Measurements from ENCODE around the gene PHF2. TPM values are rescaled to one million over a fixed set of nuclear protein-coding genes. Genes with fewer than 3 reads are reported as not detected.

The PHF2 gene
- total RNA-seq, 1 donor from 2014 or later: 12.1 TPM

DNA sequence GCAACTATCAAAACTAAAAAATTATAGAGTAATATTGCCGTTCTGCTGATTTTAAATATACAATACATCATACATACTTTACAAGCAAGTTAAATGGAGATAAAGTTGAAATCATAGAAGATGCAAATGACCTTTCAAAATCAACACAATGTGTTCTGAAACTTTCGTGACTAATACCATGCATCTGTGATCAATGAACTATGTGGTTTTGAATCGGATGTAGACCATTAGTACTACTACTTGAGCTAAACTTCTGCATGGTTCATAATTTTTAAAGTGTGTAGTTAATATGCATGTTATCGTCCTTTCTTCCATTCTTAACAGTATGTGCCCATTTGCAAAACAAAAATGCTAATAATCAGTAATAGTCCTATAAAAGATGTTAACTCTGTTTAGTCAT is 11.3 kb upstream of the PHF2 start:
- H3K9me3 ChIP-seq (ENCODE audit: insufficient read depth, low read depth, low read length): no peaks in the 10 kb centered on the region
- peaks cover 31% of the 10 kb centered on the region for H3K36me3 ChIP-seq (ENCODE audit: insufficient read depth, low read length)
- no peaks in the 10 kb centered on the region for H3K9me3 Mint-ChIP-seq (ENCODE audit: unreplicated experiment)
- H3K27ac ChIP-seq (ENCODE audit: low read depth, low read length): no peak overlapping the region
- H3K27me3 Mint-ChIP-seq (ENCODE audit: low read depth, unreplicated experiment): no peaks in the 10 kb centered on the region
- H3K4me2 ChIP-seq (ENCODE audit: low read length): no peak overlapping the region
- H3K27ac Mint-ChIP-seq (ENCODE audit: unreplicated experiment): no peak overlapping the region
- TF ChIP-seq EZH2 (IDR thresholded peaks at IDR 0.05; ENCODE audit: insufficient read depth, low read length): no peak
- TF ChIP-seq, protein P1, sequence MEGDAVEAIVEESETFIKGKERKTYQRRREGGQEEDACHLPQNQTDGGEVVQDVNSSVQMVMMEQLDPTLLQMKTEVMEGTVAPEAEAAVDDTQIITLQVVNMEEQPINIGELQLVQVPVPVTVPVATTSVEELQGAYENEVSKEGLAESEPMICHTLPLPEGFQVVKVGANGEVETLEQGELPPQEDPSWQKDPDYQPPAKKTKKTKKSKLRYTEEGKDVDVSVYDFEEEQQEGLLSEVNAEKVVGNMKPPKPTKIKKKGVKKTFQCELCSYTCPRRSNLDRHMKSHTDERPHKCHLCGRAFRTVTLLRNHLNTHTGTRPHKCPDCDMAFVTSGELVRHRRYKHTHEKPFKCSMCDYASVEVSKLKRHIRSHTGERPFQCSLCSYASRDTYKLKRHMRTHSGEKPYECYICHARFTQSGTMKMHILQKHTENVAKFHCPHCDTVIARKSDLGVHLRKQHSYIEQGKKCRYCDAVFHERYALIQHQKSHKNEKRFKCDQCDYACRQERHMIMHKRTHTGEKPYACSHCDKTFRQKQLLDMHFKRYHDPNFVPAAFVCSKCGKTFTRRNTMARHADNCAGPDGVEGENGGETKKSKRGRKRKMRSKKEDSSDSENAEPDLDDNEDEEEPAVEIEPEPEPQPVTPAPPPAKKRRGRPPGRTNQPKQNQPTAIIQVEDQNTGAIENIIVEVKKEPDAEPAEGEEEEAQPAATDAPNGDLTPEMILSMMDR (IDR thresholded peaks at IDR 0.05; ENCODE audit: insufficient read depth, low read depth, low read length): no peak
- peaks cover 7% of the 10 kb centered on the region for H3K4me1 Mint-ChIP-seq (ENCODE audit: low read depth, unreplicated experiment)
- H4K20me1 ChIP-seq (ENCODE audit: insufficient read depth, low read length): peaks cover 7% of the 10 kb centered on the region
- H2AFZ ChIP-seq (ENCODE audit: low read depth, low read length): no peak overlapping the region
- H3K4me1 ChIP-seq (ENCODE audit: insufficient read depth, low read length): peaks cover 7% of the 10 kb centered on the region
- DNase-seq (ENCODE audit: low read depth): no peak
- H3K36me3 Mint-ChIP-seq (ENCODE audit: low read depth, unreplicated experiment): peaks cover 8% of the 10 kb centered on the region
- no peak overlapping the region for H3K4me3 ChIP-seq (ENCODE audit: insufficient read depth, low read depth, low read length)
- H3K27me3 ChIP-seq (ENCODE audit: insufficient read depth, low read length): no peaks in the 10 kb centered on the region
- peaks cover 8% of the 10 kb centered on the region for H3K79me2 ChIP-seq (ENCODE audit: insufficient read depth, low read length)
- H3K9ac ChIP-seq (ENCODE audit: low read length): no peak overlapping the region
- no peak overlapping the region for H3K4me3 Mint-ChIP-seq (ENCODE audit: unreplicated experiment)
- FAIRE-seq: no peak

DNA sequence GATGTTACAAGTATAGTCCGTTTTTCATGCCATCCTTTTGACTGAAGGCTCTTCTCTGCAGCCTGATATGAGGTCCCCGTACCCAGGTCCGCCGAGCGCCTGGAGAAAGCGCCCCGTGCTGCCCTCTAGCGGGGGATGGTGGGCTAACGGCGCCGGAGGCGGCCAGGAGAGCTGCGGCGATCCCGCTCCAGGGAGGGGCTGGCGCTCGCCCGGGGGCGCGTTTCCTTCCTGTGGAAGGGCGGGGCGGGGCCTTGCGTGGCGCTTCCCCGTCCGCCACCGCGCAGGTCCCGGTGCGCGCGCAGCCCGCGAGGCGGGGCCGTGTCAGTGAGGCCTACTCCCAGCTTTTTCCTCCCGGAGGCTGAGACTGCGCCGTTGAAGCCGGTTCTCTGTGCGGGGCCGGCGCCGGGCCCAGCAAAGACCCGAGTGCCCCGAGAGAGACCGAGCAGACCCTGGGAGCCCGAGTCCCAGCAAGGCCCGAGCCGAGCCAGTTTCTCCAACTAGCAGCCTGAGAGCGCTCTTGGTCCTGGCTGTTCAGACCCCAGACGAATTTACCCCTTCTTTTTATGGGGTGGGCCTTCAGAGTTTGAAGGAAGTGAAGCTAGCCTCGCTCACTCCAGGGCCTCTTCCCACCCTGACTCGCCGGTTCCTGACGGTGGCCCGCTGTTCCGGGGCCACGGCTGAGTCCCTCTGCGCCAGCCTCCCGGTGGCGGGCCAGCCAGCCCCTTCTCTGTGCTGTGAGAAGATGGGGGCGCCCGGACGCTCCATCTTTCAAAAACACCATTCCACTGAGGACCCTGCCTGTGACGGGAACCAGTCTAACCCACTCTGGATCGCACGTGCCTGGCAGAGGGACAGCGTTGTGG is 9.7 kb upstream of the PHF2 start:
- Mint-ChIP-seq H3K4me3 (ENCODE audit: unreplicated experiment) (peak overlapping the region; percentile 67), H3K9me3 (ENCODE audit: unreplicated experiment) (peaks cover 6% of the 10 kb centered on the region), H3K36me3 (ENCODE audit: low read depth, unreplicated experiment) (peaks cover 13% of the 10 kb centered on the region), H3K27me3 (ENCODE audit: low read depth, unreplicated experiment) (no peaks in the 10 kb centered on the region), H3K4me1 (ENCODE audit: low read depth, unreplicated experiment) (peaks cover 7% of the 10 kb centered on the region), H3K27ac (ENCODE audit: unreplicated experiment) (peak overlapping the region; percentile 80)
- Histone ChIP-seq H4K20me1 (ENCODE audit: insufficient read depth, low read length) (peaks cover 7% of the 10 kb centered on the region), H3K27me3 (ENCODE audit: insufficient read depth, low read length) (no peaks in the 10 kb centered on the region), H3K4me3 (ENCODE audit: insufficient read depth, low read depth, low read length) (peak overlapping the region; percentile 59), H3K27ac (ENCODE audit: low read depth, low read length) (peak overlapping the region; percentile 82), H3K79me2 (ENCODE audit: insufficient read depth, low read length) (peaks cover 8% of the 10 kb centered on the region), H3K4me1 (ENCODE audit: insufficient read depth, low read length) (peaks cover 7% of the 10 kb centered on the region), H3K9me3 (ENCODE audit: insufficient read depth, low read depth, low read length) (no peaks in the 10 kb centered on the region), H3K4me2 (ENCODE audit: low read length) (peak overlapping the region; percentile 84), H3K36me3 (ENCODE audit: insufficient read depth, low read length) (peaks cover 25% of the 10 kb centered on the region), H2AFZ (ENCODE audit: low read depth, low read length) (peak overlapping the region; percentile 68), H3K9ac (ENCODE audit: low read length) (peak overlapping the region; percentile 91)
- FAIRE-seq: no peak
- peak; percentile 83 for DNase-seq (ENCODE audit: low read depth)
- no peak for TF ChIP-seq EZH2 (IDR thresholded peaks at IDR 0.05; ENCODE audit: insufficient read depth, low read length)
- TF ChIP-seq, protein P1 (IDR thresholded peaks at IDR 0.05; ENCODE audit: insufficient read depth, low read depth, low read length): peak; percentile 74
